ENCODE results near the gene AQP7. TPM values are rescaled to one million over a fixed set of nuclear protein-coding genes. Genes with fewer than 3 reads are reported as not detected.

Gene AQP7
- total RNA-seq, 2 experiments from 2014 or later, result 0.40 to 0.55 TPM

- no peak overlapping the region for H3K27ac Mint-ChIP-seq
- no peak for DNase-seq
- CTCF ChIA-PET, result interaction anchor here (0.9 to 2.2 kb wide), 5 partner anchors 9 to 144 kb away, joined by 3 to 15 read pairs (median 5); no protein-coding TSS in a partner anchor
- H3K4me1 Mint-ChIP-seq, result peaks cover 84% of the 10 kb centered on the region
- no peak overlapping the region for H3K4me3 Mint-ChIP-seq
- no peaks in the 10 kb centered on the region for H3K27me3 Mint-ChIP-seq
- POLR2A ChIA-PET, result interaction anchor here (4.7 kb wide), 1 partner anchor 24 kb away, joined by 26 read pairs; no protein-coding TSS in a partner anchor
- H3K9me3 Mint-ChIP-seq, result no peaks in the 10 kb centered on the region
- H3K36me3 Mint-ChIP-seq (ENCODE audit: low read depth), result peaks cover 54% of the 10 kb centered on the region
Observed at GRCh38 chr9:33440609-33441008, 38.2 kb upstream of the AQP7 start.

DNA sequence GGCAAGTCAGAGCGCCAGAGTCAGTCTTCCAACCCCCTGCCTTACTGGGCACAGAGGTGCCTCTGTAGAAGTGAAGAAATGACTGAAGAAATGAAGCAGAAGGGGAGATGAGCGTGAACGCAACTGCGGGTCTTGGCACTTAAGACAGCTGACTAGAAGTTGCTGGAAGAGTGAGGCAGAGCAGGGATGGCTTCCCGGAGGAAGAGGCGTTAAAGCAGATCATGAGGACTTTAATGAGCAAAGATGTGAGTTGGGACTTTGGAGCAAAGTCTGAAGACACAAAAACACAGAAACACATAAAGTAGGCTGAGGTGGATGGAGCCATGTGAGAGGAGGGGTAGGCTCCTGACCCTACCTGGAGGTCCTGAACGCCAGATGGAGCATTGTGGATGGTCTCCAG lies 37.8 kb upstream of the AQP7 start:
- DNase-seq, result no peak
- Mint-ChIP-seq H3K27me3 (no peaks in the 10 kb centered on the region), H3K36me3 (ENCODE audit: low read depth) (peaks cover 52% of the 10 kb centered on the region), H3K9me3 (no peaks in the 10 kb centered on the region), H3K4me1 (peaks cover 80% of the 10 kb centered on the region), H3K27ac (peak overlapping the region; percentile 25), H3K4me3 (no peak overlapping the region)
- ChIA-PET CTCF (interaction anchor here (0.9 to 2.2 kb wide), 4 partner anchors 13 to 144 kb away, joined by 3 to 15 read pairs (median 4); no protein-coding TSS in a partner anchor), POLR2A (interaction anchor here (1.4 to 4.7 kb wide), 2 partner anchors 8 to 24 kb away, joined by 3 to 26 read pairs; no protein-coding TSS in a partner anchor)

DNA sequence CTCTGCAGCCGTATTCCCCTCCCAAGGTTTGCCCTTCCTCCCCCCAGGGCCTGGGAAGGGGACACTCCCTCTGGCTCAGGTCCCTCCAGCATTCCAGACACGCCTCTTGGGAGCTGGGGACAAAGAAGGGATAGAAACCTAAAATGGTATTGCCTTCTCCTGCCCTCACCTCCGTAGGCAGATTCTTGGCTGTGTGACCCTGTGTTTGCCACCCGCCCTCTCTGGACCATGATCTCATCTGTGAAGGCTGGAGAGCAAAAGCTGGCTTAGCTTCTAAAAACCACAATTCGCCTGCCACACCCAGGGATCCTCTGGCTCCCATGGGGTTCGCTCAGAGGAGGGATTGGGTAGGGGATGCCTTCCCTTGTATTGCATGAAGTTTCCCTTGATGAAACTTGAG lies 37.4 kb upstream of the AQP7 start:
- Mint-ChIP-seq H3K9me3 (no peaks in the 10 kb centered on the region), H3K36me3 (ENCODE audit: low read depth) (peaks cover 48% of the 10 kb centered on the region), H3K4me3 (no peak overlapping the region), H3K27ac (peak overlapping the region; percentile 25), H3K27me3 (no peaks in the 10 kb centered on the region), H3K4me1 (peaks cover 75% of the 10 kb centered on the region)
- ChIA-PET POLR2A (interaction anchor here (1.4 to 4.7 kb wide), 2 partner anchors 9 to 23 kb away, joined by 3 to 26 read pairs; no protein-coding TSS in a partner anchor), CTCF (interaction anchor here (0.9 to 3.2 kb wide), 5 partner anchors 13 to 143 kb away, joined by 3 to 26 read pairs (median 6); no protein-coding TSS in a partner anchor)
- DNase-seq, result no peak

DNA sequence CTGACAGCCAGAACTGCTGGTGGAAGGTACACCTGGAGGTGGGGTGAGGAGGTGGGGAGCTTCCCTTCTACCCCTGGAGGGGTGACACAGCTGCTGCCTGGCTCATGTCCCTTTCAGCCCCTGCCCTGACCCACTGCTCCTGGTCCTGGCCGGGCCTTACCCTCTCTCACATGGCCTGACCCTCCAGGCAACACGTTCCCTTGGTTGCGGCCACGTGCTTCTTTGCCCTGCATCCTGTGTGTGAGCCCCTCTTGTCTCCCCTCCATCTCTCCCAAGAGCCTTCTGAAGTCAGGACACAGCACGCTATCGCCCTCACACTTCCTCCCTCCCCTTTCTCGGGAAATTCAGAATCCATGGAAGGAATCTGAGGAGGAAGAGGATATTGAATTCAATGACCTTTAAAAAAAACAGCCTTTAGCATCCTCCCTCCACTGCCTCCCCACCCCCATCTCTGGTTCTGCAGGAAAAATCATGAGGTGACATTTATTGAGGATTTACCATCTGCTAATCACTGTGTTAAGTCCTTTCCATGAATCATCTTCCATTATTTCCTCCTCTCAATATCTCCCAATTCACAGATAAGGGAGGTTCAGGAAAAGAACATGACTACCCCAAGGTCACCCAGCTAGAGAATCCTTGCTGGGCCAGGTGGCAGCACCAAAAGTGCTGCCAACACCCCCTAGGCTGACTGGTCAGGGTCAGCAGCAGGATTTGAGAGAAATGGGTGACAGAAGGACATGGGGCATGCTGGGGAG lies 36.7 kb upstream of the AQP7 start:
- Mint-ChIP-seq H3K9me3 (no peaks in the 10 kb centered on the region), H3K36me3 (ENCODE audit: low read depth) (peaks cover 44% of the 10 kb centered on the region), H3K4me1 (peaks cover 73% of the 10 kb centered on the region), H3K4me3 (no peak overlapping the region), H3K27ac (no peak overlapping the region), H3K27me3 (no peaks in the 10 kb centered on the region)
- CTCF ChIA-PET, result interaction anchor here (1.2 to 3.2 kb wide), 5 partner anchors 8 to 143 kb away, joined by 3 to 26 read pairs (median 6); partner anchors contain the start of gene AQP3
- POLR2A ChIA-PET, result interaction anchor here (1.4 kb wide), 1 partner anchor 9 kb away, joined by 3 read pairs; no protein-coding TSS in a partner anchor
- no peak for DNase-seq

- Mint-ChIP-seq H3K27me3 (no peaks in the 10 kb centered on the region), H3K4me1 (peaks cover 64% of the 10 kb centered on the region), H3K27ac (peak overlapping the region; percentile 23), H3K36me3 (ENCODE audit: low read depth) (peaks cover 36% of the 10 kb centered on the region), H3K4me3 (no peak overlapping the region), H3K9me3 (no peaks in the 10 kb centered on the region)
- ChIA-PET CTCF (interaction anchor here (0.5 to 3.2 kb wide), 7 partner anchors 10 to 64 kb away, joined by 3 to 26 read pairs (median 6); partner anchors contain the start of gene AQP3), POLR2A (interaction anchor here (1.5 to 1.6 kb wide), 2 partner anchors 10 to 23 kb away, joined by 8 to 11 read pairs; partner anchors contain the start of gene AQP3)
- DNase-seq, result no peak
Observed at GRCh38 chr9:33437898-33438297, 35.5 kb upstream of the AQP7 start.

GRCh38 chr9:33437205-33437604 lies 34.8 kb upstream of the AQP7 start:
- CTCF ChIA-PET, result interaction anchor here (0.6 to 3.2 kb wide), 5 partner anchors 16 to 87 kb away, joined by 3 to 26 read pairs (median 5); partner anchors contain the start of gene ANKRD18B
- no peaks in the 10 kb centered on the region for H3K27me3 Mint-ChIP-seq
- H3K4me3 Mint-ChIP-seq, result no peak overlapping the region
- no peaks in the 10 kb centered on the region for H3K9me3 Mint-ChIP-seq
- H3K4me1 Mint-ChIP-seq, result peaks cover 59% of the 10 kb centered on the region
- no peak for DNase-seq
- H3K36me3 Mint-ChIP-seq (ENCODE audit: low read depth), result peaks cover 30% of the 10 kb centered on the region
- POLR2A ChIA-PET, result interaction anchor here (1.0 to 1.6 kb wide), 3 partner anchors 11 to 37 kb away, joined by 3 to 11 read pairs (median 8); partner anchors contain the start of gene AQP3
- peak overlapping the region; percentile 50 for H3K27ac Mint-ChIP-seq

- no peaks in the 10 kb centered on the region for H3K9me3 Mint-ChIP-seq
Observed at GRCh38 chr9:33436445-33436844, 34.1 kb upstream of the AQP7 start.

DNA sequence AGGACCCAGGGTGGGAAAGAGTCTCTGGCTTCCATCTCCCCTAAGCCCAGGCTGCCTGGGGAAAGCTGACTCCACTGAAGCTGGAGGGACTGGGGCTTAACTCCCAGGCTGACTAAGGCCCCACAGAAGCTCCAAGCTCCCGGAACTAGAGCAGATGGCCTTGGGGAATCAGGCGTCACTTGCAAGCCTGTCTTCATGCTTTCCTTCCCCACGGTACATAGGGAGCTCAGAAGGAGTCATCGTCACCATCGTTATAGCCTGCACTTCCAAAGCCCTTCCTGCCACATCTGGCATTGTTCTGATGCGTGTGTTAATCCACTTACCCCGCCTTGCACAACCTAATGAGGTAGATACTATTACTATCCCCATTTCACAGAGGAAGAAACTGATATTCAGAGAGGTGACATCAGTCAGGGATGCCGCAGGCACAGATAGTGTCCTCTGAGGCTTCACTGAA lies 33.5 kb upstream of the AQP7 start:
- CTCF ChIA-PET, result interaction anchor here (1.3 to 4.2 kb wide), 4 partner anchors 12 to 31 kb away, joined by 3 to 20 read pairs (median 8); partner anchors contain the start of gene AQP3
- POLR2A ChIA-PET, result interaction anchor here (1.7 kb wide), 1 partner anchor 11 kb away, joined by 11 read pairs; the partner anchor contains the start of gene AQP3
- Mint-ChIP-seq H3K4me1 (peaks cover 56% of the 10 kb centered on the region), H3K36me3 (ENCODE audit: low read depth) (peaks cover 17% of the 10 kb centered on the region), H3K27ac (no peak overlapping the region), H3K4me3 (no peak overlapping the region), H3K9me3 (no peaks in the 10 kb centered on the region), H3K27me3 (no peaks in the 10 kb centered on the region)
- DNase-seq, result no peak

More at GRCh38 chr9:33436445-33436844, 34.1 kb upstream of the AQP7 start:
- Mint-ChIP-seq H3K4me1 (peaks cover 55% of the 10 kb centered on the region), H3K27me3 (no peaks in the 10 kb centered on the region), H3K36me3 (ENCODE audit: low read depth) (peaks cover 22% of the 10 kb centered on the region), H3K4me3 (no peak overlapping the region), H3K27ac (no peak overlapping the region)
- CTCF ChIA-PET, result interaction anchor here (1.5 to 2.2 kb wide), 2 partner anchors 17 to 20 kb away, joined by 4 to 11 read pairs; no protein-coding TSS in a partner anchor
- DNase-seq, result no peak
- POLR2A ChIA-PET, result interaction anchor here (1.5 to 1.7 kb wide), 2 partner anchors 11 to 21 kb away, joined by 8 to 11 read pairs; partner anchors contain the start of gene AQP3

- Mint-ChIP-seq H3K9me3 (no peaks in the 10 kb centered on the region), H3K4me3 (no peak overlapping the region), H3K36me3 (ENCODE audit: low read depth) (peaks cover 5% of the 10 kb centered on the region), H3K27me3 (no peaks in the 10 kb centered on the region), H3K27ac (no peak overlapping the region), H3K4me1 (peaks cover 42% of the 10 kb centered on the region)
- CTCF ChIA-PET, result interaction anchor here (1.3 to 4.2 kb wide), 5 partner anchors 13 to 32 kb away, joined by 3 to 20 read pairs (median 8); partner anchors contain the start of gene AQP3
- DNase-seq, result no peak
- POLR2A ChIA-PET, result interaction anchor here (0.8 to 1.7 kb wide), 2 partner anchors 13 to 19 kb away, joined by 3 to 11 read pairs; partner anchors contain the start of gene AQP3
Observed at GRCh38 chr9:33434317-33435105, 32.1 kb upstream of the AQP7 start.

- ChIA-PET POLR2A (interaction anchor here (0.8 to 0.9 kb wide), 2 partner anchors 13 to 18 kb away, joined by 3 to 5 read pairs; partner anchors contain the start of gene AQP3), CTCF (interaction anchor here (0.6 to 4.2 kb wide), 5 partner anchors 14 to 1026 kb away, joined by 3 to 20 read pairs (median 16); partner anchors contain the start of gene AQP3)
- H3K36me3 Mint-ChIP-seq (ENCODE audit: low read depth), result peaks cover 3% of the 10 kb centered on the region
- H3K27ac Mint-ChIP-seq, result no peak overlapping the region
- DNase-seq, result no peak
- no peak overlapping the region for H3K4me3 Mint-ChIP-seq
- no peaks in the 10 kb centered on the region for H3K9me3 Mint-ChIP-seq
- H3K27me3 Mint-ChIP-seq, result no peaks in the 10 kb centered on the region
- peaks cover 36% of the 10 kb centered on the region for H3K4me1 Mint-ChIP-seq
Observed at GRCh38 chr9:33433871-33434270, 31.5 kb upstream of the AQP7 start.

DNA sequence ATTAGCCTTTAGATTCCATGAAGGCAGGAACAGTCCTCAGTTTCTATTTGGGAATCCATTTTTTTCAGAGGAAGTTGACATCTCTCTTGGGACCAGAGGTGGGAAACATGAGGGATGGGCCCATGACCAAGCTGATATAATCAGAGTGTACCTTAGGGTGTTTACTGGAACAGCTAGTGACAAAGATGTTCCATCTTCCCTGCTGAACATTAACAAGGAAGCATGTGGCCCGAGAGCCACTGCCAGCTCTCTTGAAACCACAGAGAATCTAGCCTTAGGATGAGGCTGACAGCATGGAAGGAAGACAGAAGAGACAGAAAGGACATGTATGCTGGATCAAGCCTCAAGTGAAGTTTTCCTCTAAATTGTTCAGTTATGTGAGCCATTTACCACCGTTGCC lies 29.1 kb upstream of the AQP7 start:
- ChIA-PET POLR2A (interaction anchor here (1.1 kb wide), 2 partner anchors 22 to 617 kb away, joined by 3 read pairs; no protein-coding TSS in a partner anchor), CTCF (interaction anchor here (0.9 to 4.2 kb wide), 6 partner anchors 10 to 56 kb away, joined by 3 to 20 read pairs (median 4); partner anchors contain the start of gene AQP3)
- Mint-ChIP-seq H3K27ac (no peak overlapping the region), H3K36me3 (ENCODE audit: low read depth) (no peaks in the 10 kb centered on the region), H3K4me3 (no peak overlapping the region), H3K9me3 (no peaks in the 10 kb centered on the region), H3K4me1 (peaks cover 22% of the 10 kb centered on the region), H3K27me3 (no peaks in the 10 kb centered on the region)
- no peak for DNase-seq

DNA sequence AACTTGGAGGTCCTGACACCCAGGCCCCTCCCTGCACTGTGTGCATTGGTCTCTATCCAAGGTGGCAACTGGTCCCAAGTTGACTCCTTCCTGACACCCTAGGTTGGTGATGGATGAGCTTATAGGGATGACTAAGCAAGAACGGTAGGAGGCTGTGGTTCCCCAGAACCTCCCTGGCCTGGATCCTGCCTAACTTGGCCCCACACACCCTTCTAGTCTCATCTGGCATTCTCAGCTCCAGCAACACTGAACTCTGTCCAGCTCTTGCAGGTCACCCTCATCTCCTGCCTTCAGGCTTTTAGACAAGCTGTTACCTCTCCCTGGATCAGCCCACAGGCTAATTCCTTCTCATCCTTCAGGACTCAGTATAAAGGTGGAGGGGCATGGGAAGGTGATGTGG lies 28.6 kb upstream of the AQP7 start:
- Mint-ChIP-seq H3K36me3 (ENCODE audit: low read depth) (no peaks in the 10 kb centered on the region), H3K27me3 (no peaks in the 10 kb centered on the region), H3K4me1 (peaks cover 20% of the 10 kb centered on the region), H3K4me3 (no peak overlapping the region), H3K27ac (no peak overlapping the region), H3K9me3 (no peaks in the 10 kb centered on the region)
- CTCF ChIA-PET, result interaction anchor here (0.9 to 3.5 kb wide), 5 partner anchors 10 to 56 kb away, joined by 3 to 19 read pairs (median 4); partner anchors contain the start of gene AQP3
- POLR2A ChIA-PET, result interaction anchor here (1.1 kb wide), 1 partner anchor 617 kb away, joined by 3 read pairs; no protein-coding TSS in a partner anchor
- no peak for DNase-seq
